Suprapubic skin (tissue), 4 donors: ENCODE data around the gene RAB3C. TPM values are rescaled to one million over a fixed set of nuclear protein-coding genes. Genes with fewer than 3 reads are reported as not detected.

Experiments
- DNase-seq, 2 donors: peaks; one replicate each; pipeline ENCODE4 v3.0.0-alpha.2; 2019; ENCODE audit warnings: low spot score in 2 of 2
- H3K27ac ChIP-seq: fragments of 200-600 bp; sonication (generic); one replicate; pipeline ENCODE4 v1.5.1; 2019
- H3K27me3 ChIP-seq: fragments of 200-600 bp; sonication (generic); one replicate; pipeline ENCODE4 v1.5.1; 2019
- H3K36me3 ChIP-seq: fragments of 200-600 bp; sonication (generic); one replicate; pipeline ENCODE4 v1.5.1; 2019
- H3K4me1 ChIP-seq: fragments of 200-600 bp; sonication (generic); one replicate; pipeline ENCODE4 v1.5.1; 2019
- H3K4me3 ChIP-seq: fragments of 200-600 bp; sonication (generic); one replicate; pipeline ENCODE4 v1.5.1; 2019; ENCODE audit warnings: mild to moderate bottlenecking
- H3K9me3 ChIP-seq: fragments of 200-600 bp; sonication (generic); one replicate; pipeline ENCODE4 v1.5.1; 2019
- EP300 ChIP-seq: sonication (generic); formaldehyde crosslinking; IDR thresholded peaks from one replicate; pipeline ENCODE4 v1.6.1; 2017; ENCODE audit warnings: antibody characterized with exemption
- POLR2A ChIP-seq, 2 donors: fragments of 450-650 bp; IDR thresholded peaks; one replicate each; pipeline ENCODE4 v1.6.1; 2017; ENCODE audit warnings: antibody characterized with exemption in 2 of 2, mild to moderate bottlenecking in 2 of 2, moderate library complexity in 2 of 2
- POLR2AphosphoS5 ChIP-seq, 3 donors: sonication (generic); formaldehyde crosslinking; IDR thresholded peaks; one replicate each; pipeline ENCODE4 v1.6.1; 2017; ENCODE audit warnings: antibody characterized with exemption in 3 of 3
- WGBS: methylation state at CpG from one replicate; pipeline ENCODE4 v1.1.5; 2018; 5-methylcytosine and 5-hydroxymethylcytosine counted together
- total RNA-seq, 4 donors: library from RNA; depleted of rRNA; stranded (reverse); fragments of >200 nt; gene quantifications; one replicate each; pipeline ENCODE4 v1.1.0, GENCODE V29; 2016
- TF ChIP-seq, protein P1 (sequence below), 2 donors: fragments of 200-600 bp in 1 of 2; fragments of 450-650 bp in 1 of 2; sonication (generic) in 1 of 2; IDR thresholded peaks; one replicate each; pipeline ENCODE4 v1.5.1; 2016 to 2019; ENCODE audit warnings: antibody characterized with exemption in 2 of 2, mild to moderate bottlenecking in 1 of 2, moderate library complexity in 1 of 2

The RAB3C gene
- total RNA-seq, 4 donors from 2014 or later: 0.08 to 1.1 (median 0.27) TPM

DNA sequence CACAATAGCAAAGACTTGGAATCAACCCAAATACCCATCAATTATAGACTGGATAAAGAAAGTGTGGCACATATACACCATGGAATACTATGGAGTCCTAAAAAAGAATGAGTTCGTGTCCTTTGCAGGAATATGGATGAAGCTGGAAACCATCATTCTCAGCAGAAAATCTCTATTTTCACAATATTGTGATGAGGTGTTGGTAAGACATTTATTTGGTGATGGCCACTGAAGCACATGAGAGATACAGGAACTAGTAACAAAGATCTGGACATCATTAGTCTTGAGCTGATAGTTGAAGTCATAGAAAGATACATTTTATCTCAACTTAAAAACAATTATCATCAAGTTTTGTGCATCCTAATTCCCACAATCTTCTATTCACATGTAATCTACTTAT lies 70.6 kb downstream of the RAB3C start:
- no peaks in the 10 kb centered on the region for H3K27me3 ChIP-seq
- no peaks in the 10 kb centered on the region for H3K9me3 ChIP-seq
- H3K27ac ChIP-seq: no peak overlapping the region
- H3K36me3 ChIP-seq: no peaks in the 10 kb centered on the region
- H3K4me1 ChIP-seq: no peaks in the 10 kb centered on the region
- TF ChIP-seq, protein P1, sequence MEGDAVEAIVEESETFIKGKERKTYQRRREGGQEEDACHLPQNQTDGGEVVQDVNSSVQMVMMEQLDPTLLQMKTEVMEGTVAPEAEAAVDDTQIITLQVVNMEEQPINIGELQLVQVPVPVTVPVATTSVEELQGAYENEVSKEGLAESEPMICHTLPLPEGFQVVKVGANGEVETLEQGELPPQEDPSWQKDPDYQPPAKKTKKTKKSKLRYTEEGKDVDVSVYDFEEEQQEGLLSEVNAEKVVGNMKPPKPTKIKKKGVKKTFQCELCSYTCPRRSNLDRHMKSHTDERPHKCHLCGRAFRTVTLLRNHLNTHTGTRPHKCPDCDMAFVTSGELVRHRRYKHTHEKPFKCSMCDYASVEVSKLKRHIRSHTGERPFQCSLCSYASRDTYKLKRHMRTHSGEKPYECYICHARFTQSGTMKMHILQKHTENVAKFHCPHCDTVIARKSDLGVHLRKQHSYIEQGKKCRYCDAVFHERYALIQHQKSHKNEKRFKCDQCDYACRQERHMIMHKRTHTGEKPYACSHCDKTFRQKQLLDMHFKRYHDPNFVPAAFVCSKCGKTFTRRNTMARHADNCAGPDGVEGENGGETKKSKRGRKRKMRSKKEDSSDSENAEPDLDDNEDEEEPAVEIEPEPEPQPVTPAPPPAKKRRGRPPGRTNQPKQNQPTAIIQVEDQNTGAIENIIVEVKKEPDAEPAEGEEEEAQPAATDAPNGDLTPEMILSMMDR (IDR thresholded peaks at IDR 0.05): no peak
- no peak for TF ChIP-seq POLR2A (IDR thresholded peaks at IDR 0.05)
- no peak for TF ChIP-seq POLR2AphosphoS5 (IDR thresholded peaks at IDR 0.05)
- TF ChIP-seq EP300: no peak
- no peak for DNase-seq
- H3K4me3 ChIP-seq: no peak overlapping the region
- 100% methylated on average over 1 of the region's 1 CpG for WGBS

DNA sequence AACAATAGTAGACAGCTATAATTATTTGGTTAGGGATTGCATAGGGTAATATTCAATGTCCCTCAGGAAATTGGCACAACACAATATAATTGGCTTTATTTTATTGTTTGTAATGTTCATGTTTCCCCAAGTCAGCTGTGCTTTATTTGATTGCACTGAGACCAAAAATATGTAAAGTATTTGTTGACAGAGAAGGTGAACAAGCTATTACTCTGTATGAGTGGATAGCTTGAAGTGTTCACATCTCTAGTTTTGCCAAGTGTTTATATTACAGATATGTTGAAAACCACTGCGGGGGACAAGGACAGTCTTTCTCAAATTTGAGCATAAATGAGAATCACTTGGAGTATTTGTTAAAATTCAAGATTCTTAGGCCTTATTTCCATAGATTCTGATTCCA lies 83.3 kb downstream of the RAB3C start:
- Histone ChIP-seq H3K36me3 (no peaks in the 10 kb centered on the region), H3K4me1 (no peaks in the 10 kb centered on the region), H3K27ac (no peak overlapping the region), H3K27me3 (no peaks in the 10 kb centered on the region), H3K4me3 (no peak overlapping the region), H3K9me3 (no peaks in the 10 kb centered on the region)
- TF ChIP-seq POLR2A (IDR thresholded peaks at IDR 0.05) (no peak), POLR2AphosphoS5 (IDR thresholded peaks at IDR 0.05) (no peak), EP300 (no peak)
- TF ChIP-seq, protein P1 (IDR thresholded peaks at IDR 0.05): no peak
- WGBS: 64% methylated on average over 1 of the region's 1 CpG
- DNase-seq: no peak

DNA sequence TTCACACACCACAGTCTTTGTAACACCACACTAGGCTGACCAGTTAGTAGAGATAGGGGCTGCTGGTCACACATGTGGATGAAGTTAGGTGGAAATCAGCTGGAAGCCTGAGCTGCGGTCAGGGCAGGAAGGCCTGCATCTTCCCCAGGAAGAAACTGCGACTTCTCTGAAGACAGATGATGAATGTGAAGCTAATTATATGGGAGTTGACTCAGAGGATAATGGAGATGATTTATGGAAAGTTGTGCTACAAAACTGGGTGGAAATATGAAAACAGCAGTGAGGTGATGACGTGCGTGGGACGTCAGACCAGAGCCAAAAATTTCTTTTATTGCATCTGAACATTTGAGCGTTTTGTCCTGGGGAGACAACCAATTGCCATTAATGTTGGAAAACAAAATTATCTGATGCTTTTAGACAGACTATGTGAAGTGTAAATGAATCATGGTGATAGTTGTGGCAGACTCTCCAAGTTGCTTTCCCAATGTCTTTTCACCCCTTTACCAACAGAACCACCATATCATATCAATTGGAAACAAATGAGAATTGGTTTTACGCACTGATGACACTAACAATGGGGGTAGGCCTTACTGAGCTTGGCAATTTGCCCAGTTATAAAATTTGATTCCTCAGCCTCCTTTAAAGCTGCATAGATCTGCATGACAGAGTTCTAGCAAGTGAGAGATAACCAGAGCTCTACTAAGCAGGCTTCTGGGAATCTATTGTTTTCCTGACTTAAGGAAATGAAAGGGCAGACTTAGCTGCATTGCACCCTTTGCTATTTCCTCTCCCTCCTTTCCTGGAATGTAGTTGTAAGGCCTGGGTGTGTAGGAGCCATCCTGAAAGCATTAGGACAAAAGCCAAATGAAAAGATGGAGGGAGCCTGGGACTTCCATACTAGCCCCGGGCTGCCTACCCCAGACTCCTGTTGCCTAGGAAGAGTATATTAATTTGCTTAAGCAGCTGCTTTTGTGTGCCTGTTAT lies 84.0 kb downstream of the RAB3C start:
- DNase-seq: no peak
- Histone ChIP-seq H3K27ac (no peak overlapping the region), H3K4me3 (no peak overlapping the region), H3K27me3 (no peaks in the 10 kb centered on the region), H3K36me3 (no peaks in the 10 kb centered on the region), H3K4me1 (no peaks in the 10 kb centered on the region), H3K9me3 (no peaks in the 10 kb centered on the region)
- TF ChIP-seq, protein P1 (IDR thresholded peaks at IDR 0.05): no peak
- TF ChIP-seq POLR2AphosphoS5 (IDR thresholded peaks at IDR 0.05): no peak
- TF ChIP-seq EP300: no peak
- no peak for TF ChIP-seq POLR2A (IDR thresholded peaks at IDR 0.05)
- 50% methylated on average over 8 of the region's 8 CpGs for WGBS

DNA sequence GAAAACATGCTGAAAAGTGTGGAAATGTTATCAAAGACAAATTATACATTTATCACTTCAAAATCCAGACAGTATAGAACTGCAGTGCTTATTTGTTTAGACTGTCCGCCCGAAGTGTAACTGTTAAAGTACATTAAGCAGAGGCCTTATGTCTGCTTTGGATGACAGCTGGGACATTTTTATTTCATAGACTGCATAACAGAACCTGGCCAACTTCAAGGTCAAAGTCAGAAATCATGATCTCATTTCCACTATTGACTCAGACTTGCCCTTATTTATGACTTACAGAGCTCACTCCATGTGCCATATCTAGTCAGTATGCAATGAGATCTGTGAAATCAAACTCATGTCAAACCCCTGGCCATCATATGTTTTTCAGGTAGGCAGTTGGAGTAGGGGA lies 87.7 kb downstream of the RAB3C start:
- WGBS: 61% methylated on average over 2 of the region's 2 CpGs

DNA sequence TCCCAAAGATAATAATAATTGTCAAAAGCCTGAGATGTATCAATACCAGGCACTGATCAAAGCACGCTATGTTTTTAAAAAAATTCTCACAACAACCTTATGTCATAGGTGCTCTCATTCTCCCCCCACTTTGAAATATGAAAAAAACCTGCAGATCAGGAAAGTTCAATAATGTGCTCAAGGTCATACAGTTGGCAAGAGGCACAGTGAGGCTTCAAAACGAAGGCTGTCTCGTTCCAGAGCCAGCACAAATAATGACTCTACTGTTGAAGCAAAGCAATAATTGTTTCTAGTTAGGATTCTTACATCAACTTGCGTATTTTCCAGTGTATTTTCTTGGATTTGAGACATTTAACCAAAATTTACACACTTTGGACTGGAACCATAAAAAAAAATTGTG lies 88.3 kb downstream of the RAB3C start:
- Histone ChIP-seq H3K4me3 (no peak overlapping the region), H3K4me1 (no peaks in the 10 kb centered on the region), H3K27ac (no peak overlapping the region), H3K36me3 (no peaks in the 10 kb centered on the region), H3K27me3 (no peaks in the 10 kb centered on the region), H3K9me3 (no peaks in the 10 kb centered on the region)
- 70% methylated on average over 4 of the region's 4 CpGs for WGBS
- no peak for DNase-seq
- TF ChIP-seq POLR2AphosphoS5 (IDR thresholded peaks at IDR 0.05) (no peak), POLR2A (IDR thresholded peaks at IDR 0.05) (no peak), EP300 (no peak)
- TF ChIP-seq, protein P1 (IDR thresholded peaks at IDR 0.05): no peak

More for the DNA sequence above, 87.7 kb downstream of the RAB3C start:
- no peak overlapping the region for H3K4me3 ChIP-seq
- H3K27ac ChIP-seq: no peak overlapping the region
- TF ChIP-seq, protein P1 (IDR thresholded peaks at IDR 0.05): no peak
- TF ChIP-seq POLR2AphosphoS5 (IDR thresholded peaks at IDR 0.05): no peak
- TF ChIP-seq POLR2A (IDR thresholded peaks at IDR 0.05): no peak
- no peak for TF ChIP-seq EP300
- no peaks in the 10 kb centered on the region for H3K27me3 ChIP-seq
- H3K36me3 ChIP-seq: no peaks in the 10 kb centered on the region
- no peaks in the 10 kb centered on the region for H3K9me3 ChIP-seq
- DNase-seq: no peak
- no peaks in the 10 kb centered on the region for H3K4me1 ChIP-seq
